ENCODE measurements around the gene DNAL4.
A peak's percentile ranks its signal among the peaks of the same experiment; 100 is the strongest.

DNAL4 gene

GRCh38 chr22:38793721-38794466 is at the start of gene DNAL4:
TSS of gene DNAL4 (minus strand) at chr22:38794143. CDS start at chr22:38782731, 11,412 bp downstream.
- peak; percentile 98 for DNase-seq (ENCODE audit: low spot score)

GRCh38 chr22:38843201-38843656 is 49.3 kb upstream of the DNAL4 start:
- peak; percentile 81 for DNase-seq (ENCODE audit: low spot score)

GRCh38 chr22:38842512-38843200 is 48.7 kb upstream of the DNAL4 start:
- no peak for DNase-seq (ENCODE audit: low spot score)

GRCh38 chr22:38841635-38842034 is 47.7 kb upstream of the DNAL4 start:
- no peak for DNase-seq (ENCODE audit: low spot score)

- no peak for DNase-seq (ENCODE audit: low spot score)
These were observed 47.3 kb upstream of the DNAL4 start for GRCh38 chr22:38841211-38841610.

- no peak for DNase-seq (ENCODE audit: low spot score)
These were observed 46.2 kb upstream of the DNAL4 start for GRCh38 chr22:38840129-38840528.

GRCh38 chr22:38839686-38840085 is 45.7 kb upstream of the DNAL4 start:
- no peak for DNase-seq (ENCODE audit: low spot score)

GRCh38 chr22:38837414-38837928 is 43.5 kb upstream of the DNAL4 start:
- no peak for DNase-seq (ENCODE audit: low spot score)

- no peak for DNase-seq (ENCODE audit: low spot score)
These were observed 42.0 kb upstream of the DNAL4 start for GRCh38 chr22:38835888-38836301.

GRCh38 chr22:38834991-38835390 is 41.0 kb upstream of the DNAL4 start:
- DNase-seq (ENCODE audit: low spot score): no peak

- DNase-seq (ENCODE audit: low spot score): no peak
These were observed 40.4 kb upstream of the DNAL4 start for GRCh38 chr22:38834215-38834953.

GRCh38 chr22:38833061-38833460 is 39.1 kb upstream of the DNAL4 start:
- no peak for DNase-seq (ENCODE audit: low spot score)

- DNase-seq (ENCODE audit: low spot score): no peak
These were observed 38.3 kb upstream of the DNAL4 start for GRCh38 chr22:38832005-38832978.

GRCh38 chr22:38831166-38831945 is 37.4 kb upstream of the DNAL4 start:
- DNase-seq (ENCODE audit: low spot score): no peak

GRCh38 chr22:38830845-38831108 is 36.8 kb upstream of the DNAL4 start:
- no peak for DNase-seq (ENCODE audit: low spot score)

- DNase-seq (ENCODE audit: low spot score): no peak
These were observed 36.3 kb upstream of the DNAL4 start for GRCh38 chr22:38830026-38830844.

- no peak for DNase-seq (ENCODE audit: low spot score)
These were observed 35.5 kb upstream of the DNAL4 start for GRCh38 chr22:38829485-38829884.

GRCh38 chr22:38828616-38829205 is 34.8 kb upstream of the DNAL4 start:
- no peak for DNase-seq (ENCODE audit: low spot score)

GRCh38 chr22:38828191-38828590 is 34.2 kb upstream of the DNAL4 start:
- DNase-seq (ENCODE audit: low spot score): no peak

- DNase-seq (ENCODE audit: low spot score): no peak
These were observed 33.6 kb upstream of the DNAL4 start for GRCh38 chr22:38827510-38827909.

Data from HuH-7 (cell line).